Cardiac fibroblast (primary cell): ENCODE results near the gene FAM3D.
"Not testable (repeated sequence)": the region's sequence is repeated elsewhere in the genome, so short reads cannot be mapped to it uniquely, and the experiment has no call there.

ENCODE experiments used
- DNase-seq, 2 donors: peaks; one replicate each; pipeline versions ENCODE4 v3.0.0 to v3.0.0-alpha.2; 2010; ENCODE audit warnings: low read depth in 2 of 2
- H3K4me3 ChIP-seq, 2 donors: replicated peaks in 1 of 2; 1 replicate in 1 of 2; 2 replicates in 1 of 2; pipeline ENCODE4 v1.5.1; 2011; ENCODE audit warnings: low read depth in 2 of 2, low read length in 2 of 2, mild to moderate bottlenecking in 2 of 2, moderate library complexity in 1 of 2
- CTCF ChIP-seq: IDR thresholded peaks from one replicate; pipeline ENCODE4 v1.5.1; 2011; ENCODE audit warnings: low read depth, mild to moderate bottlenecking, low read length, inconsistent platforms

The FAM3D gene

GRCh38 chr3:58666683-58667082 is at the start of gene FAM3D:
Gene FAM3D, minus strand, starts transcription at chr3:58666774. Its CDS starts 11,211 bp downstream, at chr3:58655563.
- TF ChIP-seq CTCF = no peak
- no peak for DNase-seq
- H3K4me3 ChIP-seq = no peak within 1 kb of the TSS

- no peak for DNase-seq
- no peak overlapping the region for H3K4me3 ChIP-seq
- no peak for TF ChIP-seq CTCF
These were observed 47.3 kb upstream of the FAM3D start for GRCh38 chr3:58713715-58714401.

GRCh38 chr3:58711871-58712270 is 45.3 kb upstream of the FAM3D start:
- no peak for DNase-seq
- H3K4me3 ChIP-seq = no peak overlapping the region
- TF ChIP-seq CTCF = no peak

DNA sequence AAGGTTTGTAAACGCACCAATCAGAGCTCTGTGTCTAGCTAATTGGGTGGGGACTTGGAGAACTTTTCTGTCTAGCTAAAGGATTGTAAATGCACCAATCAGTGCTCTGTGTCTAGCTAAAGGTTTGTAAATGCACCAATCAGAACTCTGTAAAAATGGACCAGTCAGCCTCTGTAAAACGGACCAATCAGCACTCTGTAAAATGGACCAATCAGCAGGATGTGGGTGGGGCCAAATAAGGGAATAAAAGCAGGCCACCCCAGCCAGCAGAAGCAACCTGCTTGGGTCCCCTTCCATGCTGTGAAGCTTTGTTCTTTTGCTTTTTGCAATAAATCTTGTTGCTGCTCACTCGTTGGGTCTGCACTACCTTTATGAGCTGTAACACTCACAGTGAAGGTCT is 42.4 kb upstream of the FAM3D start:
- H3K4me3 ChIP-seq, DNase-seq: not testable (repeated sequence)

GRCh38 chr3:58708116-58708791 is 41.7 kb upstream of the FAM3D start:
- no peak for TF ChIP-seq CTCF
- no peak for DNase-seq
- H3K4me3 ChIP-seq = no peak overlapping the region

- no peak for DNase-seq
- no peak overlapping the region for H3K4me3 ChIP-seq
- no peak for TF ChIP-seq CTCF
These were observed 40.9 kb upstream of the FAM3D start for GRCh38 chr3:58707390-58707930.

DNA sequence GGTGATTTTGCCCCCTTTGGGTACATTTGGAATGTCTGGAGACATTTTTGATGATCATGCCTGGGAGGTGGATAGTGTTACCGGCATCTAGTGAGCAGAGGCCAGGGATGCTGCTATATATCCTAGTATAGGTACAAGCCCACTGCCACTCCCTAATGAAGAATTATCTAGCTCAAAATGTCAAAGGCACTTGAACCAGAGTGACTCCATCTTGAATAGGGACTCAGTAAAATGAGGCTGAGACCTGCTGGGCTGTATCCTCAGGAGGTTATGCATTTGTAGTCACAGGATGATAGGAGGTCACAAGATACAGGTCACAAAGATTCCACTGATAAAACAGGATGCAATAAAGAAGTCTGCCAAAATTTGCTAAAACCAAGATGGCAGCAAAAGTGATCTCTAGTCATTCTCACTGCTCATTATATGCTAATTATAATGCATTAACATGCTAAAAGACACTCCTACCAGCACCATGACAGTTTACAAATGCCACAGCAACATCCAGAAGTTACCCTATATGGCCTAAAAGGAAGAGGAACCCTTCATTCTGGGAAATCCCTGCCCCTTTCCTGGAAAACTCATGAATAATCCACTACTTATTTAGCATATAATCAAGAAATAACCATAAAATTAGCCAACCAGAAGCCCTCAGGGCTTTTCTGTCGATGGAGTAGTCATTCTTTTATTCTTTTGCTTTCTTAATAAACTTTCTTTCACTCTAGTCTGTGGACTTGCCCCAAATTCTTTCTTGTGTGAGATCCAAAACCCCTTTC is 40.0 kb upstream of the FAM3D start:
- TF ChIP-seq CTCF = no peak
- no peak overlapping the region for H3K4me3 ChIP-seq
- no peak for DNase-seq
